Embryonic facial prominence (tissue), 1 donor: ENCODE measurements around the gene PLSCR3.

Experiments
- DNase-seq: peaks from one replicate; pipeline ENCODE4 v3.0.0-alpha.2; 2016; ENCODE audit errors: extremely low spot score

PLSCR3 gene

GRCh38 chr17:7405350-7406234, 11.3 kb upstream of the PLSCR3 start:
- DNase-seq, result no peak

- DNase-seq, result no peak
Observed at GRCh38 chr17:7404737-7405349, 10.5 kb upstream of the PLSCR3 start.

- DNase-seq, result peak; percentile 98
Observed at GRCh38 chr17:7403977-7404736, 9.8 kb upstream of the PLSCR3 start, which contains the start of gene TMEM256. TMEM256 (minus strand) TSS chr17:7404097; CDS start chr17:7404084, 13 bp downstream.

GRCh38 chr17:7403727-7403976, 9.3 kb upstream of the PLSCR3 start:
- no peak for DNase-seq

GRCh38 chr17:7403043-7403726, 8.9 kb upstream of the PLSCR3 start:
- no peak for DNase-seq

- no peak for DNase-seq
Observed at GRCh38 chr17:7398612-7399011, 4.3 kb upstream of the PLSCR3 start.

- DNase-seq, result no peak
Observed at GRCh38 chr17:7396147-7396546, 1.8 kb upstream of the PLSCR3 start.

- no peak for DNase-seq
Observed at GRCh38 chr17:7393613-7394451, 493 bp downstream of the PLSCR3 start.

GRCh38 chr17:7392696-7393612, 1.4 kb downstream of the PLSCR3 start:
- no peak for DNase-seq

GRCh38 chr17:7391307-7391706, 3.0 kb downstream of the PLSCR3 start:
- DNase-seq, result no peak

- no peak for DNase-seq
Observed at GRCh38 chr17:7389924-7390910, 4.1 kb downstream of the PLSCR3 start.

GRCh38 chr17:7388856-7389255, 5.5 kb downstream of the PLSCR3 start:
- DNase-seq, result no peak

- DNase-seq, result no peak
Observed at GRCh38 chr17:7384489-7385081, 9.7 kb downstream of the PLSCR3 start.

GRCh38 chr17:7383742-7384488, 10.4 kb downstream of the PLSCR3 start:
- no peak for DNase-seq

- DNase-seq, result no peak
Observed at GRCh38 chr17:7383371-7383741, 11.0 kb downstream of the PLSCR3 start.

- DNase-seq, result no peak
Observed at GRCh38 chr17:7382901-7383300, 11.4 kb downstream of the PLSCR3 start.

GRCh38 chr17:7380855-7381683, 13.3 kb downstream of the PLSCR3 start, which contains the start of gene TNK1:
TNK1 (plus strand) TSS chr17:7381089; CDS start chr17:7382927, 1,838 bp downstream.
- no peak for DNase-seq
